ENCODE measurements around the gene TNFRSF25. TPM values are rescaled to one million over a fixed set of nuclear protein-coding genes. Genes with fewer than 3 reads are reported as not detected.
A peak's percentile ranks its signal among the peaks of the same experiment; 100 is the strongest.

Gene TNFRSF25
- total RNA-seq, 1 donor from 2014 or later, result 29.4 TPM

DNA sequence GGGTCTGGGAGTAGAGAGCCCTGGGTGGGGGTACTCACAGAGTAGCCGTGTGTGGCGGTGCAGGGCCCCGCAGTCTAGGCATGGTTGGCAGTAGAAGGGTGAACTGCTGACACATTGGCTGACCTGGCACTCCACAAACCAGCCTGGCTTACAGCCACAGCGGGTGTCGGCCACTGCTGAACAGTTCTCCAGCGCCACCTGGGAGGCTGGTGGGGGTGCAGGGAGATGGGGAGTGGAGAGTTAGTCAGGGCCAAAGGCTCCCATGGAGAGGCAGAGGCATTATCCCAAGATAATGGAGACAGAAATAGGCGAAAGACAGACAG lies 1.5 kb downstream of the TNFRSF25 start:
- H3K36me3 Mint-ChIP-seq, result peaks cover 9% of the 10 kb centered on the region

DNA sequence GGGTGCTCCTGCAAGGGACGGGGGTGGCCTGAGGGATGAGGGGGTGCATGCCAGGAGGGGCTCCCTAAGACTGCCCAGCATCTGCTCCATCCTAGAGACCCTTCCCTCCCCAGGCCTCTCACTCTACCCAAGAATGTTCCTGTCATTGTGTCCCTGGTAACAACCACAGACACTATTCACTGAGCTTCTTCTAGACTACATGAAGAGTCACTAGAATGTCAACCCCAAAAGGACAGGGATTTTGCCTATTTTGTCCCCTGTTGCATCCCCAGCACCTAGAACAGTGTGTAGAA lies 2.9 kb downstream of the TNFRSF25 start:
- Mint-ChIP-seq H3K27me3 (peaks cover 3% of the 10 kb centered on the region), H3K4me1 (ENCODE audit: unreplicated experiment) (peaks cover 5% of the 10 kb centered on the region), H3K9me3 (no peaks in the 10 kb centered on the region), H3K36me3 (peaks cover 11% of the 10 kb centered on the region), H3K27ac (no peak overlapping the region), H3K4me3 (no peak overlapping the region)
- no peak for DNase-seq (ENCODE audit: extremely low spot score, unreplicated experiment)
- TF ChIP-seq, protein P1, sequence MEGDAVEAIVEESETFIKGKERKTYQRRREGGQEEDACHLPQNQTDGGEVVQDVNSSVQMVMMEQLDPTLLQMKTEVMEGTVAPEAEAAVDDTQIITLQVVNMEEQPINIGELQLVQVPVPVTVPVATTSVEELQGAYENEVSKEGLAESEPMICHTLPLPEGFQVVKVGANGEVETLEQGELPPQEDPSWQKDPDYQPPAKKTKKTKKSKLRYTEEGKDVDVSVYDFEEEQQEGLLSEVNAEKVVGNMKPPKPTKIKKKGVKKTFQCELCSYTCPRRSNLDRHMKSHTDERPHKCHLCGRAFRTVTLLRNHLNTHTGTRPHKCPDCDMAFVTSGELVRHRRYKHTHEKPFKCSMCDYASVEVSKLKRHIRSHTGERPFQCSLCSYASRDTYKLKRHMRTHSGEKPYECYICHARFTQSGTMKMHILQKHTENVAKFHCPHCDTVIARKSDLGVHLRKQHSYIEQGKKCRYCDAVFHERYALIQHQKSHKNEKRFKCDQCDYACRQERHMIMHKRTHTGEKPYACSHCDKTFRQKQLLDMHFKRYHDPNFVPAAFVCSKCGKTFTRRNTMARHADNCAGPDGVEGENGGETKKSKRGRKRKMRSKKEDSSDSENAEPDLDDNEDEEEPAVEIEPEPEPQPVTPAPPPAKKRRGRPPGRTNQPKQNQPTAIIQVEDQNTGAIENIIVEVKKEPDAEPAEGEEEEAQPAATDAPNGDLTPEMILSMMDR (conservative IDR thresholded peaks at IDR 0.05), result no peak

More for the DNA sequence above, 1.5 kb downstream of the TNFRSF25 start:
- DNase-seq (ENCODE audit: extremely low spot score, unreplicated experiment), result no peak
- no peak overlapping the region for H3K4me3 Mint-ChIP-seq
- peaks cover 2% of the 10 kb centered on the region for H3K4me1 Mint-ChIP-seq (ENCODE audit: unreplicated experiment)
- H3K9me3 Mint-ChIP-seq, result no peaks in the 10 kb centered on the region
- peaks cover 3% of the 10 kb centered on the region for H3K27me3 Mint-ChIP-seq
- H3K27ac Mint-ChIP-seq, result peak overlapping the region; percentile 36
- TF ChIP-seq, protein P1 (conservative IDR thresholded peaks at IDR 0.05), result no peak

DNA sequence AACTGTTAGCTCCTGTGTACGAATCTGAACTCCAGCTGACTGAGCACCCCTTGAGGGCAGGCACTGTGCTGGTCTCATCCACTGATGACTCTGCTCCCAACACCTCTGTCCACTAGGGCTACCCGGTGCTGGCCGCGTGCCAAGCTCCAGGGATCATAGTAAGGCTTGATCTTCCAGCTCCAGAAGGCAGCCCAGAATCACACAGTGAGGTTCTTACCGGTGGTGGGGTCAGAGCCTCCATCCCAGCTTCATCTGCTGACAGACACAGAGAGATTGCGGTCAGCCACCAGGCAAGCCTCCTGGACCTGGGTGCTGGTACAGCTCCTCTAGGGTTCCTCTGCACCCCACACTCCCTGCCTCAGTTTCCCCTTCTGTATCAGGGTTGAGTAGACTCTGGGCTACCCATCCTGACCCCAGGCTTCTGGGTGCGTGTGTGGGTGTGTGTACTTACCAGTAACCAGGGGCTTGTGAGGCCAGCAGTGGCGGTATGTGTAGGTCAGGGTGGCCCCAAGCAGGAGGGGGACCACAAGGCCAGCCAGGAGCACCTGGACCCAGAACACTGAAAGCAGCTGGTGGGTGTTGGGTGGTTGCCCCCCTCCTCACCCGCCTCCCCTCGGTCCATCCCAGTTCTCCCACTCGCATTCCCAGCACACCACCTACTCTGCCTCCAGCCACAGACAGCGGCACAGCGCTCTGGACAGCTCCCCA lies 3.4 kb downstream of the TNFRSF25 start:
- Mint-ChIP-seq H3K36me3 (peaks cover 11% of the 10 kb centered on the region), H3K27me3 (peaks cover 3% of the 10 kb centered on the region), H3K4me1 (ENCODE audit: unreplicated experiment) (peaks cover 6% of the 10 kb centered on the region), H3K27ac (no peak overlapping the region), H3K9me3 (no peaks in the 10 kb centered on the region), H3K4me3 (no peak overlapping the region)
- TF ChIP-seq, protein P1 (conservative IDR thresholded peaks at IDR 0.05), result no peak
- no peak for DNase-seq (ENCODE audit: extremely low spot score, unreplicated experiment)

DNA sequence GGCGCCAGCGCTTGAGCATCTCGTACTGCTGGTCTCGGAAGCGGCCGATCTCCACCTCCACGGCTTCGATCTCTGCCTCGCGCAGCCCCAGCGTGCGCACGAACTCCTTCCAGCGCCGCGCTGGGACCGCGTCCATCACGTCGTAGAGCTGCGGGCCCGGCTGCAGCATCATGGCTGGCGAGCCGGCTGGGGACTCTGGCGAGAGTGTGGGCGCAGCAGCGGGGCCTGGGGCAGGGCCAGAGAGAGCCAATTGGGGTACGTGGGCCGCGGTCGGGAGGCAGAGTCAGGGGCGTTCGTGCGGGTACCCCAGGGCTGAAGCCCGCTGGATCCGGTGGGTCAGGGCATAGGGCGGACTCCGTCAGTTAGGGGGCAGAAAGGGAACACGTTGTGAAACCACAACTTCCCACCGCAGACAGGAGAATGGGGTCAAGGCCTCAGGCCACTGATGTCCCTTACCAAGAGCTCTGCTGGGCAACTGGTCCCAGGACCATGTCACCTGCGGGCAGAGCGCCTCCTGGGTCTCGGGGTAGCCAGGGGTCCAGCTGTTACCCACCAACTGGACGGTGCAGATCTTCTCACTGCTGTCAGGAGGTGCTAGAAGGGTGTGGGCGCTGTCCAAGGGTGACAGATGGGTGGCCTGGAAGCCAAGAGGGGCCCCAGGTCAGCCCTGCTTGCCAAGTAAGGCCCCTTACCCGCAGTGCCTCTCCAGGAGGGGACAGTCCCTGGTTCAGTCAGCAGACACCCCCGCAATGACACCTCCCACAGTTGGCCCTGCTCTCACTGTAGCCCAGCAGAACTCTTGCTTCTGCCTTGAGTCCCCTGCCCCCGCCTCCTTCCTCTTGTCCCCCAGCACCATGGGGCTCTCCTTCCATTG lies 4.2 kb downstream of the TNFRSF25 start:
- peaks cover 11% of the 10 kb centered on the region for H3K36me3 Mint-ChIP-seq
- no peak overlapping the region for H3K4me3 Mint-ChIP-seq
- H3K9me3 Mint-ChIP-seq, result no peaks in the 10 kb centered on the region
- no peak for DNase-seq (ENCODE audit: extremely low spot score, unreplicated experiment)
- peaks cover 3% of the 10 kb centered on the region for H3K27me3 Mint-ChIP-seq
- peaks cover 11% of the 10 kb centered on the region for H3K4me1 Mint-ChIP-seq (ENCODE audit: unreplicated experiment)
- TF ChIP-seq, protein P1 (conservative IDR thresholded peaks at IDR 0.05), result no peak
- no peak overlapping the region for H3K27ac Mint-ChIP-seq

DNA sequence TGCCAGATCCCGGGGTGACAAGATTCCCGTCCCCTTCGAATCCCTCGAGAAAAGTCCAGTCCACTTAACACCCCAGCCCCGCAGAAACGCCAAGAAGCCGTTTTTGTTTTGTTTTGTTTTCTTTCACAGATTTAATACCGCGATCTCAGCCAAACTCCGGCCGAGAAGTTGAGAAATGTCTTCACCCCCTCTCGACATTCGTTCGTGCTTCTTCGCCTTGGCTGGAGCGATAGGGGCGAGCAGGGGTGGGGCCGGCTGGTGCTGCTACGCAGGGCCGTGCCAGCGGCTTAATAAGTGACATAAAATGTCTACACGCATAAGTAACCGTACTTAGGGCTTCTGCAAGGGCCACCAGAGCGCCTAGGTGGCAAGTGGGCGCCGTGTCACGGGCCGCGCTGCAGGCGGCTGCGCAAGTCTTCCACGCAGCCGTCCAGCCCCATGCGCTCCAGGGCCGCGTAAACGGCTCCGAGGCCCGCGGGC lies 4.9 kb downstream of the TNFRSF25 start:
- no peak for DNase-seq (ENCODE audit: extremely low spot score, unreplicated experiment)
- Mint-ChIP-seq H3K4me1 (ENCODE audit: unreplicated experiment) (peaks cover 11% of the 10 kb centered on the region), H3K36me3 (peaks cover 11% of the 10 kb centered on the region), H3K4me3 (no peak overlapping the region), H3K9me3 (no peaks in the 10 kb centered on the region), H3K27me3 (peaks cover 3% of the 10 kb centered on the region), H3K27ac (no peak overlapping the region)
- TF ChIP-seq, protein P1 (conservative IDR thresholded peaks at IDR 0.05), result no peak
